Breast epithelium (tissue), 4 donors: ENCODE results near the gene TOMM7. TPM values are rescaled to one million over a fixed set of nuclear protein-coding genes. Genes with fewer than 3 reads are reported as not detected.
"Not testable (repeated sequence)": the region's sequence is repeated elsewhere in the genome, so short reads cannot be mapped to it uniquely, and the experiment has no call there.

ENCODE experiments used
- DNase-seq, 2 donors: peaks; one replicate each; pipeline ENCODE4 v3.0.0-alpha.2; 2019; ENCODE audit warnings: low spot score in 2 of 2
- H3K27ac ChIP-seq, 2 donors: fragments of 200-600 bp; sonication (generic) in 1 of 2; one replicate each; pipeline ENCODE4 v1.5.1; 2016 to 2019; ENCODE audit warnings: mild to moderate bottlenecking in 1 of 2
- H3K27me3 ChIP-seq, 2 donors: fragments of 200-600 bp; sonication (generic) in 1 of 2; one replicate each; pipeline versions ENCODE4 v1.5.1 to v1.6.0; 2017 to 2019; ENCODE audit warnings: control low read depth in 1 of 2, mild to moderate bottlenecking in 1 of 2
- H3K36me3 ChIP-seq: fragments of 200-600 bp; one replicate; pipeline ENCODE4 v1.5.1; 2019
- H3K4me1 ChIP-seq, 2 donors: fragments of 200-600 bp; sonication (generic); one replicate each; pipeline ENCODE4 v1.5.1; 2016 to 2019; ENCODE audit warnings: control low read depth in 1 of 2
- H3K4me3 ChIP-seq, 3 donors: fragments of 200-600 bp; sonication (generic); 1 replicate in 2 of 3; 2 replicates in 1 of 3; pipeline ENCODE4 v1.5.1; 2016 to 2019; ENCODE audit warnings: mild to moderate bottlenecking in 3 of 3, moderate library complexity in 2 of 3
- H3K9me3 ChIP-seq, 2 donors: fragments of 200-600 bp; sonication (generic) in 1 of 2; one replicate each; pipeline ENCODE4 v1.5.1; 2016 to 2019; ENCODE audit warnings: control low read depth in 1 of 2
- POLR2A ChIP-seq: fragments of 450-650 bp; IDR thresholded peaks from one replicate; pipeline ENCODE4 v1.6.1; 2016; ENCODE audit warnings: antibody characterized with exemption, mild to moderate bottlenecking, moderate library complexity
- POLR2AphosphoS5 ChIP-seq, 3 donors: sonication (generic); formaldehyde crosslinking; IDR thresholded peaks; one replicate each; pipeline ENCODE4 v1.6.1; 2017; ENCODE audit warnings: antibody characterized with exemption in 3 of 3
- intact Hi-C: fragments of 100-400 bp; cut with DNase I; formaldehyde crosslinking; loops from one replicate; pipeline ENCODE4 v1.15.1; 2023; ENCODE audit warnings: low total_unique reads
- total RNA-seq, 3 donors: library from RNA; depleted of rRNA; stranded (reverse); fragments of >200 nt; gene quantifications; one replicate each; pipeline ENCODE4 v1.1.0, GENCODE V29; 2016
- TF ChIP-seq, protein P1 (sequence below), 3 donors: fragments of 450-650 bp; IDR thresholded peaks; one replicate each; pipeline ENCODE4 v1.5.1; 2016 to 2017; ENCODE audit warnings: antibody characterized with exemption in 3 of 3, mild to moderate bottlenecking in 3 of 3, moderate library complexity in 3 of 3

Gene TOMM7
- total RNA-seq, 3 donors from 2014 or later: 191 to 304 (median 210) TPM

DNA sequence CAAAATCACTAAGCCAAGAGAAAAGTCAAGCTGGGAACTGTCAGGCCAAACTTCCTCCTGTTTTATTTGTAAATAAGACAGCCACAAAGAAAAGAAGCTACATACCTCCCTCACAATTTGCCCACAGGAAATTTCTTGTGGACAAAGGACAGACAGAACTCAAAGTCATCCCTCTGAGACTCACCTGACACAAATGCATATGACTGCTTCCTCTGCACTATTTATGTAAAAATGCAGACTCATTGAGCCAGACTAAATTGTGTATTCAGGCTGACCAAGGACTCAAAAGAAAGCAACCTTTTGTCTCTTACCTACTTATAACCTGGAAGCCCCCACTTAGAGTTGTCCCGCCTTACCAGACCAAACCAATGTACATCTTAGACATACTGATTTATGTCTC, 11.8 kb downstream of the TOMM7 start:
- TF ChIP-seq, protein P1, sequence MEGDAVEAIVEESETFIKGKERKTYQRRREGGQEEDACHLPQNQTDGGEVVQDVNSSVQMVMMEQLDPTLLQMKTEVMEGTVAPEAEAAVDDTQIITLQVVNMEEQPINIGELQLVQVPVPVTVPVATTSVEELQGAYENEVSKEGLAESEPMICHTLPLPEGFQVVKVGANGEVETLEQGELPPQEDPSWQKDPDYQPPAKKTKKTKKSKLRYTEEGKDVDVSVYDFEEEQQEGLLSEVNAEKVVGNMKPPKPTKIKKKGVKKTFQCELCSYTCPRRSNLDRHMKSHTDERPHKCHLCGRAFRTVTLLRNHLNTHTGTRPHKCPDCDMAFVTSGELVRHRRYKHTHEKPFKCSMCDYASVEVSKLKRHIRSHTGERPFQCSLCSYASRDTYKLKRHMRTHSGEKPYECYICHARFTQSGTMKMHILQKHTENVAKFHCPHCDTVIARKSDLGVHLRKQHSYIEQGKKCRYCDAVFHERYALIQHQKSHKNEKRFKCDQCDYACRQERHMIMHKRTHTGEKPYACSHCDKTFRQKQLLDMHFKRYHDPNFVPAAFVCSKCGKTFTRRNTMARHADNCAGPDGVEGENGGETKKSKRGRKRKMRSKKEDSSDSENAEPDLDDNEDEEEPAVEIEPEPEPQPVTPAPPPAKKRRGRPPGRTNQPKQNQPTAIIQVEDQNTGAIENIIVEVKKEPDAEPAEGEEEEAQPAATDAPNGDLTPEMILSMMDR (IDR thresholded peaks at IDR 0.05): no peak
- no peaks in the 10 kb centered on the region for H3K36me3 ChIP-seq
- H3K9me3 ChIP-seq: no peaks in the 10 kb centered on the region
- no peak for DNase-seq
- no peaks in the 10 kb centered on the region for H3K27me3 ChIP-seq
- H3K4me3 ChIP-seq: no peak overlapping the region
- intact Hi-C loops: no loop called here
- H3K4me1 ChIP-seq: no peaks in the 10 kb centered on the region
- no peak overlapping the region for H3K27ac ChIP-seq

DNA sequence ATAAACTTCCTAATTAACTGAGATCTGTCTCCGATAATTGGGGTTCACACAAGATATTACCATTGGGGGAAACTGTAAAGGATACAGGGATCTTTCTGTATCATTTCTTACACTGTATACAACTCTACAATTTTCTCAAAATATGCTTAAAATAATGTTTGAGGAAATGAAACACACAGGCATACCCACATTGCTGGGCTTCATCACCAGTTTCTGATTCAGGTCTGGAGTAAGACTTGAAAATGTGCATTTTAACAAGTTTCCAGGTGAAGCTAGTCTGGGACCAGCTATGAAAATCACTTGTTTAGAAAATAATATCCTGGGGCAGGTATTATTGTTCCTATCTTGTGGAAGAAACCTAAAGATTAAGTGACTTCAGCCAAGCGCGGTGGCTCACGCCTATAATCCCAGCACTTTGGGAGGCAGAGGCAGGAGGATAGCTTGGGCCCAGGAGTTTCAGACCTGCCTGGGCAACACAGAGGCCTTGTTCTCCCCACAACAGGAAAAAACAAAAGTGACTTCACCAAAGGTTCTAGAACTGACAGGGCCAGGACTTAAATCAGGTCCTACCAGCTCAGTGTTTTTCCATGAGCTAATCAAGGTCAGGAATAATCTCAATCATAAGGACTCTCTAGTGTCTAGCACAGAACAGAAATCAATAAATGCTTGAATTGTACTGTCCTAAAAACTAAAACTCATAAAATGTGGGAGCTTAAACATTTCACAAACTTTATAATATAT, 12.6 kb downstream of the TOMM7 start:
- intact Hi-C loops: no loop called here
- TF ChIP-seq POLR2AphosphoS5 (IDR thresholded peaks at IDR 0.05): no peak
- no peak for TF ChIP-seq POLR2A
- TF ChIP-seq, protein P1 (IDR thresholded peaks at IDR 0.05): no peak
- DNase-seq: no peak

DNA sequence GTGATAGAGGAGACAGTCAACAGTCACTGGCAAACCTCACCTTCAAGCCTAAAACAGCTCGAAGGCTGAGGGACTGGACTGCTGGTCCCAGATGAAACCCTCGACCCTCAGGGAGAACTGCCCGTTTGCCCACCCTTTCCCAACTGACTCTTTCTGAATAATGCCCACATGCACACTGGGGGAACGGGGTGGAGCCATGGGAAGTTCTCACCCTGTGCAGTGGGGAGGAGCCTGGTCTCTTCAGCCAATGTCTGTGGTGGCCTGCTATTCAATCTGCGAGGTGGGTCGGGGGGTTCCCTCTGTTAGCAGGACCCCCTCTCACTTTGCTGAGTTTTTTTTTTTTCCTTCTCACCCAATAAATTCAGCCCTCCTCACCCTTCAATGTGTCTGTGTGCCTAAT, 14.5 kb downstream of the TOMM7 start:
- no peak overlapping the region for H3K4me3 ChIP-seq
- no peak for TF ChIP-seq POLR2A
- TF ChIP-seq POLR2AphosphoS5 (IDR thresholded peaks at IDR 0.05): no peak
- TF ChIP-seq, protein P1 (IDR thresholded peaks at IDR 0.05): no peak
- H3K4me1 ChIP-seq: no peaks in the 10 kb centered on the region
- no peaks in the 10 kb centered on the region for H3K9me3 ChIP-seq
- no peak overlapping the region for H3K27ac ChIP-seq
- intact Hi-C loops: no loop called here
- DNase-seq: no peak
- no peaks in the 10 kb centered on the region for H3K27me3 ChIP-seq
- H3K36me3 ChIP-seq: no peaks in the 10 kb centered on the region

More for the DNA sequence above, 12.6 kb downstream of the TOMM7 start:
- no peaks in the 10 kb centered on the region for H3K27me3 ChIP-seq
- H3K4me1 ChIP-seq: no peaks in the 10 kb centered on the region
- H3K27ac ChIP-seq: no peak overlapping the region
- no peaks in the 10 kb centered on the region for H3K9me3 ChIP-seq
- no peaks in the 10 kb centered on the region for H3K36me3 ChIP-seq
- no peak overlapping the region for H3K4me3 ChIP-seq

DNA sequence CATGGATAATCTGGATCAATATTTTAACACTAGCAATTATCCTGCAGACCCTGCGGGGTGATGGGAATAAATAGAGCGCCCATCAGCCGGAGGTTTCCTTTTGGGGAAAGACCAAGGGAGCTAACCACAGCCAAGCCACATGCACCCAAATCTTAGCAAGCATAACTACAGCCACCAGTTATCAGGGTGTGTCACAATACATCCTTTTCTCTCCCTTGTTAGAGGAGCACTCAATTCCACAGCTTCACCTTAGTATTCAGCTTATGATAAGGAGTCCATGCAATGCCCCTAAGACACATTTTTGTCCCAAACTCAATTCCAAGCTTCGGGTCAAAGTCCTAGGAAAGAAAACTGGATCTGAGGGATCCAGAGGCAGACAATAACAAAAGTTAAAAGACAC, 15.9 kb downstream of the TOMM7 start:
- no peaks in the 10 kb centered on the region for H3K36me3 ChIP-seq
- no peak for DNase-seq
- H3K9me3 ChIP-seq: no peaks in the 10 kb centered on the region
- TF ChIP-seq POLR2AphosphoS5 (IDR thresholded peaks at IDR 0.05) (no peak), POLR2A (no peak)
- TF ChIP-seq, protein P1 (IDR thresholded peaks at IDR 0.05): no peak
- H3K4me3 ChIP-seq: no peak overlapping the region
- no peak overlapping the region for H3K27ac ChIP-seq
- intact Hi-C loops: no loop called here
- H3K27me3 ChIP-seq: no peaks in the 10 kb centered on the region
- no peaks in the 10 kb centered on the region for H3K4me1 ChIP-seq

DNA sequence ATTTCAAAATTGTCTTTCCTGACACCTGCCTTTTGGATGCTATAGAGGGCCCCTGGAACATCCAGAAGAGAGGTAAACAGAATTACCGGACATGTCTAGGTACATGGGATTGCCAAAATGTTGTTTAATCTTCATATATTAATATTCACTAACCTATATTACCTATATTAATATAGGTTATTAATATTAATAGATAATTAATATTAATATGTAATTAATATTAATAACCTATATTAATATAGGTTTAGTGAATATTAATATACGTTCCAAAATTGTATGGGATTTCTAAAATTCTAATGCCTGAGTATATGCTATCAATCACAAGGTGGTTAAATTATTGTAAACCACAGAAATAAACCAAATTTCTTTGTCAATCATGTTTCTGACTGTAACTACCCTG, 17.4 kb downstream of the TOMM7 start:
- no peaks in the 10 kb centered on the region for H3K36me3 ChIP-seq
- DNase-seq: no peak
- H3K27ac ChIP-seq: no peak overlapping the region
- no peak overlapping the region for H3K4me3 ChIP-seq
- H3K4me1 ChIP-seq: no peaks in the 10 kb centered on the region
- H3K27me3 ChIP-seq: no peaks in the 10 kb centered on the region
- no peaks in the 10 kb centered on the region for H3K9me3 ChIP-seq
- intact Hi-C loops: no loop called here
- TF ChIP-seq, protein P1 (IDR thresholded peaks at IDR 0.05): no peak
- TF ChIP-seq POLR2A: no peak
- no peak for TF ChIP-seq POLR2AphosphoS5 (IDR thresholded peaks at IDR 0.05)

DNA sequence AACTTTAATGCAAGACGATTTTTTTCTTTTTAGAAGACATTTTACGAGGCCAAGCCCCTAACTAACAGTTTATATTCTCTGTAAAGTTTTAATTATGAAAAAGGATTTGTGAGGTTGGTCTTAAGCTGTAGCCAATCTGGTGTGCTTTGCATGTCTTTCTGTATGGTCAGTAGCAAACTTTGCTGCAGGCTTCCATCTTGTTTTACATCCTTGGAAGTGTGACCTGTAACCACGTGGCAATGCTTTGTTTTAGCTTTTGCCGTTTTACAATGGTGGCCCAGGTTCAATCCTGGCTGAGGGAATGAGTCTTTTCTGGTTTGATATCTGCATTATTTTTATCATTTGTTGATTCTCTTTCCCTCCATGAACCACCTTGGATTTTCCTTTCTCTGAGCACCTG, 19.8 kb downstream of the TOMM7 start:
- H3K9me3 ChIP-seq, H3K4me1 ChIP-seq, H3K27me3 ChIP-seq, H3K36me3 ChIP-seq, H3K27ac ChIP-seq, H3K4me3 ChIP-seq, DNase-seq, intact Hi-C loops: not testable (repeated sequence)
